Measurements from ENCODE around the gene CACNG1.
"Not testable (repeated sequence)": the region's sequence is repeated elsewhere in the genome, so short reads cannot be mapped to it uniquely, and the experiment has no call there.

CACNG1 gene

DNA sequence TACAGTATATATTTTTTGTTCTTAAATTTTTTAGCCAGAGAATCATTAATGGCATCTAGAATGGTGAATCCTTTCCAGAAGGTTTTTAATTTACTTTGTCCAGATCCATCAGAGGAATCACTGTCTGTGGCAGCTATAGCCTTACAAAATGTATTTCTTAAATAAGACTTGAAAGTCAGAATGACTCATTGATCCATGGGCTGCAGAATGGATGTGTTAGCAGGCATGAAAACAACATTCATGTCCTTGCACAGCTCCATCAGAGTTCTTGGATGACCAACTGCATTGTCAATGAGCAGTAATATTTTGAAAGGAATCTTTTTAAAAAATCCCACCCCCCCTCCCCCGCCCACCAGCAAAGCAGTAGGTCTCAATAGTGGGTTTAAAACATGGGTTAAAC is 51.4 kb downstream of the CACNG1 start:
- no peak for DNase-seq

DNA sequence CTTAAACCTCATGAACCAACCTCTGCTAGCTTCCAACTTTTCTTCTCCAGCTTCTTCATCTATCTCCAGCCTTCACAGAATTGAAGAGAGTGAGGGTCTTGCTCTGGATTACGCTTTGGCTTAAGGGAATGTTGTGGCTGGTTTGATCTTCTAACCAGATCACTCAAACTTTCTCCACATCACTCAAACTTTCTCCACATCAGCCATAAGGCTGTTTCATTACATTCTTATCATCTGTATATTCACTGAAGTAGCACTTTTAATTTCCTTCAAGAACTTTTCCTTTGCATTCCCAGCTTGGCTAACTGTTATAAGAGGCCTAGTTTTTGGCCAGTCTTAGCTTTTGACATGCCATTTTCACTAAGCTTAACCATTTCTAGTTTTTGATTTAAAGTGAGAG is 52.3 kb downstream of the CACNG1 start:
- Mint-ChIP-seq H3K4me1 (ENCODE audit: low read depth) (peaks cover 55% of the 10 kb centered on the region), H3K9me3 (no peaks in the 10 kb centered on the region), H3K27me3 (no peaks in the 10 kb centered on the region), H3K4me3 (no peak overlapping the region), H3K27ac (no peak overlapping the region), H3K36me3 (ENCODE audit: low read depth) (peaks cover 60% of the 10 kb centered on the region)
- no peak for DNase-seq

More for the DNA sequence above, 51.4 kb downstream of the CACNG1 start:
- Mint-ChIP-seq H3K4me3 (no peak overlapping the region), H3K9me3 (no peaks in the 10 kb centered on the region), H3K27ac (peak overlapping the region; percentile 36), H3K4me1 (ENCODE audit: low read depth) (peaks cover 50% of the 10 kb centered on the region), H3K27me3 (no peaks in the 10 kb centered on the region), H3K36me3 (ENCODE audit: low read depth) (peaks cover 56% of the 10 kb centered on the region)

DNA sequence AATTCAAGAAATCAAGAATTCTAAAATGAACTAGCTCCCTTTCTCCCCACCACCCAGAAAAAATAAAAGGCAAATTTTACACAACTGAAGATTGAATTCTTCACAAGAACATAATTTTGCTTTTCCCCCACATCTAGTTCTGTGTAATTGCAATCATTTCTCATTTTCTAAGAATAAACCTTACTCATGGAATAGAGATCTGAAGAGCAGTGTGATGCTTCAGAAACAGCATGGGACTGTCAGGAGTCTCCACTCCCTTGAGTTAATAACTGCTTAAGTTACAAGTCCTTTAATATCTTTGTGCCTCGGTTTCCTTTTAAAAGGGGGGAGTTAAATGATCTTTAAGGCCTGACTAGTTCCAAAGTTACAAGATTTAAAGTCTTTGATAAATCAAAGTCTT is 53.7 kb downstream of the CACNG1 start:
- DNase-seq = no peak
- peak overlapping the region; percentile 12 for H3K27ac Mint-ChIP-seq
- no peaks in the 10 kb centered on the region for H3K27me3 Mint-ChIP-seq
- peaks cover 60% of the 10 kb centered on the region for H3K4me1 Mint-ChIP-seq (ENCODE audit: low read depth)
- H3K9me3 Mint-ChIP-seq = no peaks in the 10 kb centered on the region
- H3K36me3 Mint-ChIP-seq (ENCODE audit: low read depth) = peaks cover 63% of the 10 kb centered on the region
- H3K4me3 Mint-ChIP-seq = no peak overlapping the region

DNA sequence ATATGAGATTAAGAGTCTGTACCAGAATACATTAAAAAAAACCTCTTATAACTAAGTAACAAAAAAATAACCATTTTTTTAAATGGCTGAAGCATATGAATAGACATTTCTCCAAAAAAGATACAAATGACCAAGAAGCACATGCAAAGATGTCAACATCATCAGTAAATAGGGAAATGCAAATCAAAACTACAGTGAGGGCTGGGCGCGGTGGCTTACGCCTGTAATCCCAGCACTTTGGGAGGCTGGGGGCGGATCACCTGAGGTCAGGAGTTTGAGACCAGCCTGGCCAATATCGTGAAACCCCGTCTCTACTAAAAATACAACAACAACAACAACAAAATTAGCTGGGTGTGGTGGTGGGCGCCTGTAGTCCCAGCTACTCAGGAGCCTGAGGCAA is 60.3 kb downstream of the CACNG1 start:
- not testable (repeated sequence) for H3K27ac Mint-ChIP-seq, H3K4me3 Mint-ChIP-seq, H3K27me3 Mint-ChIP-seq, DNase-seq, H3K9me3 Mint-ChIP-seq
- H3K4me1 Mint-ChIP-seq (ENCODE audit: low read depth) = peaks cover 46% of the 10 kb centered on the region
- H3K36me3 Mint-ChIP-seq (ENCODE audit: low read depth) = peaks cover 85% of the 10 kb centered on the region

DNA sequence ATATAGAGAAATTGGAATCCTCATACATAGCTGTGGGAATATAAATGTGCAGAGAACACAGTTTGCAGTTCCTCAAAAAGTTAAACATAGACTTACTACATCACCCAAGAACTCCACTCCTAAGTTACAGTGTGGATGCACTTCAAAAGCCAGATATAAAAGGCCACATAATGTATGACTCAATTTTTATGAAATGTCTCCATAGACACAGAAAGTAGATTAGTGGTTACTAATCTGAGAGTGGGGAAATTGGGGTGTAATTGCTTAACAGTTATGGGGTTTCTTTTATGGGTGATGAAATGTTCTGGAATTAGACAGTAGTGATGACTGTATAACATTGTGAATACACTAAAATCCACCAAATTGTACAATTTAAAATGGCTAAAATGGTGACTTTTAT is 60.9 kb downstream of the CACNG1 start:
- Mint-ChIP-seq H3K36me3 (ENCODE audit: low read depth) (peaks cover 86% of the 10 kb centered on the region), H3K4me1 (ENCODE audit: low read depth) (peaks cover 41% of the 10 kb centered on the region), H3K4me3 (no peak overlapping the region), H3K27ac (peak overlapping the region; percentile 47), H3K9me3 (no peaks in the 10 kb centered on the region), H3K27me3 (no peaks in the 10 kb centered on the region)
- no peak for DNase-seq

All from activated T-cell treated with anti-CD3 and anti-CD28 coated beads, Interleukin-2, amount 50 U/mL, for 24 hours (primary cell).